Heart left ventricle (tissue), 16 donors: Measurements from ENCODE around the gene SH3BP2. TPM values are rescaled to one million over a fixed set of nuclear protein-coding genes. Genes with fewer than 3 reads are reported as not detected.

Experiments
- ATAC-seq, 4 donors: fragments of 200-7000 bp; cut with Tn5 transposase; one replicate each; pipeline ENCODE4 v1.9.1; 2020 to 2022; ENCODE audit warnings: moderate library complexity in 4 of 4, mild to moderate bottlenecking in 3 of 4, moderate number of reproducible peaks in 1 of 4
- DNase-seq, 5 donors: peaks; one replicate each; pipeline ENCODE4 v3.0.0-alpha.2; 2020
- H3K27ac ChIP-seq, 12 donors: fragments of 200-600 bp; sonication (generic) in 4 of 12; one replicate each; pipeline versions ENCODE4 v1.5.0 to v1.8.0; 2016 to 2022; ENCODE audit warnings: mild to moderate bottlenecking in 2 of 12
- H3K27me3 ChIP-seq, 9 donors: fragments of 200-600 bp; sonication (generic) in 2 of 9; one replicate each; pipeline versions ENCODE4 v1.5.1 to v1.8.0; 2016 to 2022; ENCODE audit warnings: mild to moderate bottlenecking in 3 of 9
- H3K36me3 ChIP-seq, 9 donors: fragments of 200-600 bp; sonication (generic) in 2 of 9; one replicate each; pipeline versions ENCODE4 v1.5.0 to v1.8.0; 2018 to 2022; ENCODE audit warnings: mild to moderate bottlenecking in 2 of 9
- H3K4me1 ChIP-seq, 12 donors: fragments of 200-600 bp; sonication (generic) in 4 of 12; one replicate each; pipeline versions ENCODE4 v1.5.0 to v1.8.0; 2016 to 2022; ENCODE audit warnings: mild to moderate bottlenecking in 3 of 12
- H3K4me3 ChIP-seq, 12 donors: fragments of 200-600 bp; sonication (generic) in 4 of 12; one replicate each; pipeline versions ENCODE4 v1.5.0 to v1.8.0; 2017 to 2022; ENCODE audit warnings: mild to moderate bottlenecking in 9 of 12, moderate library complexity in 4 of 12
- H3K9me3 ChIP-seq, 12 donors: fragments of 200-600 bp; sonication (generic) in 4 of 12; one replicate each; pipeline versions ENCODE4 v1.5.0 to v1.8.0; 2016 to 2022; ENCODE audit warnings: mild to moderate bottlenecking in 1 of 12
- POLR2A ChIP-seq, 2 donors: fragments of 450-650 bp; IDR thresholded peaks; one replicate each; pipeline ENCODE4 v1.6.1; 2017; ENCODE audit warnings: antibody characterized with exemption in 2 of 2, mild to moderate bottlenecking in 2 of 2, moderate library complexity in 2 of 2
- WGBS, 4 donors: extraction: QIAGEN DNeasy Blood & Tissue Kit in 2 of 4; methylation state at CpG; one replicate each; pipeline versions ENCODE4 v1.1.5 to v1.1.7; 2013 to 2018; 5-methylcytosine and 5-hydroxymethylcytosine counted together
- intact Hi-C, 10 donors: fragments of 100-400 bp; cut with DNase I; formaldehyde crosslinking; loops; one replicate each; pipeline versions ENCODE4 v1.11.1 to v1.14.2; 2022
- polyA plus RNA-seq, 2 donors: library from polyadenylated mRNA; stranded (reverse); fragments of 200-250 nt; gene quantifications; one replicate each; pipeline ENCODE4 v1.2.3, GENCODE V29; 2013
- total RNA-seq, 9 donors: library from RNA; depleted of rRNA in 2 of 9; stranded (reverse); fragments of >200 nt in 2 of 9; fragmentation: NEBNext Ultra II Directional in 3 of 9; extraction: Animal tissue kit (Norgen Biotek cat#: 25700) in 3 of 9; gene quantifications; one replicate each; pipeline versions ENCODE4 v1.1.0 to v1.2.4, GENCODE V29; 2016 to 2023
- TF ChIP-seq, protein P1 (sequence below), 12 donors: fragments of 200-600 bp; sonication (generic) in 4 of 12; IDR thresholded peaks; one replicate each; pipeline versions ENCODE4 v1.5.0 to v1.8.0; 2018 to 2022; ENCODE audit warnings: antibody characterized with exemption in 12 of 12, mild to moderate bottlenecking in 5 of 12
- donor health status: ischemic (EF 13 %, LVEDD 7.1; RV severe dilation, severe dysfunction).
- donor health status: healthy with polysubstance abuse.
- donor health status: DM: no; HTN: yes; CAD: no.
- donor health status: DM: no; HTN: no; CAD: no.
- donor health status: ischemic (EF 25% LVEDD 6.9; RV normal size, moderate dysfunction).
- donor health status: ischemic (EF 25% LVEDD 5.7; RV mildly dilated, moderate dysfunction).
- donor health status: healthy.
- donor health status: DM: yes; HTN: yes; CAD: no.
- donor health status: ischemic (EF 35%, LVEDD 5.7; RV mildly dilated, moderate dysfunction).
- donor health status: nonischemic (EF 11% LVEDD 7.7; RV severe dilation, severe dysfunction).
- donor health status: DM: yes; HTN: yes; CAD: no.
- donor health status: PGD.
- donor health status: ischemic (EF 29% LVEDD 5.4; RV normal size, mild dysfunction).
- donor health status: nonischemic (EF 23%, LVEDD 6.1; RV moderate dilation, normal function).

SH3BP2 gene
- total and polyA plus RNA-seq, 11 donors, result 10.4 to 70.2 (median 23.5) TPM

DNA sequence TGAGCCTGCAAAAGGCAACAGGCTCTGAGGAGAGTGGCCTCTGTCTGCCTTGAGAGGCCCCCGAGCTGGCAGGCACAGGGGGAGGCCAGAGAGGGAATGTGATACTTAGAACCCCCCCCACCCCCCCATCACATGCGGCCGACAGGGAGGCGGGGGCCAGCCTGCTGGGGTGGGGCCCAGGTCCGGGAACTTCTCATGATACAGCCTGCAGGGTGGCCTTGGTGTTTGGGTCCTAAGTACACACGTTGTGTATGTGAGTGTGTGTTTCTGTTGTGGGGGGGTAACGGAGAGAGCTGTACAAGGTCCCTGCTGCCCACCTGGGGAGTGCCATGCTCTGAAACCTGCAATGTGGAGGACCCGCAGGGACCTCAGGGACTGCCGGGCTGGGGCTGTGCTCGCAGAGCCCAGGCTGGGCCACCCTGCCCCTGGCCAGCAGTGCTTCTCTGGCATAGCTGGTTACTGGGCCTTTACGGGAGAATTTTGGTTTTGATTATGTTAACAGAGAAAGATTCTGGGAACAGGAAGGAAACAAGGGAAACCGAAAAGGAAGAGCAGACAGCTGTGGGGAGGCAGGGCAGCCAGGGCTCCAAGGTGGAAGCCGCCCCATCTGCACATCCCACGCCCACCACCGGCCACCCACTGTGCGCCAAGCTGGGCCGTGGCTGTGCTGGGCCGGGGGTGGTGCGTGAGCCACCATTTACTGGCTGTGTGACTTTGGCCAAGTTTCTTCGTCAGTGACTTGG, 19.9 kb downstream of the SH3BP2 start:
- TF ChIP-seq, protein P1, sequence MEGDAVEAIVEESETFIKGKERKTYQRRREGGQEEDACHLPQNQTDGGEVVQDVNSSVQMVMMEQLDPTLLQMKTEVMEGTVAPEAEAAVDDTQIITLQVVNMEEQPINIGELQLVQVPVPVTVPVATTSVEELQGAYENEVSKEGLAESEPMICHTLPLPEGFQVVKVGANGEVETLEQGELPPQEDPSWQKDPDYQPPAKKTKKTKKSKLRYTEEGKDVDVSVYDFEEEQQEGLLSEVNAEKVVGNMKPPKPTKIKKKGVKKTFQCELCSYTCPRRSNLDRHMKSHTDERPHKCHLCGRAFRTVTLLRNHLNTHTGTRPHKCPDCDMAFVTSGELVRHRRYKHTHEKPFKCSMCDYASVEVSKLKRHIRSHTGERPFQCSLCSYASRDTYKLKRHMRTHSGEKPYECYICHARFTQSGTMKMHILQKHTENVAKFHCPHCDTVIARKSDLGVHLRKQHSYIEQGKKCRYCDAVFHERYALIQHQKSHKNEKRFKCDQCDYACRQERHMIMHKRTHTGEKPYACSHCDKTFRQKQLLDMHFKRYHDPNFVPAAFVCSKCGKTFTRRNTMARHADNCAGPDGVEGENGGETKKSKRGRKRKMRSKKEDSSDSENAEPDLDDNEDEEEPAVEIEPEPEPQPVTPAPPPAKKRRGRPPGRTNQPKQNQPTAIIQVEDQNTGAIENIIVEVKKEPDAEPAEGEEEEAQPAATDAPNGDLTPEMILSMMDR (IDR thresholded peaks at IDR 0.05), result no peak
- no peak for TF ChIP-seq POLR2A (IDR thresholded peaks at IDR 0.05)
- ATAC-seq (peak in 1 of 4 donors; percentile 32), DNase-seq (no peak)
- intact Hi-C loops, result no loop called here
- Histone ChIP-seq H3K27me3 (no peaks in the 10 kb centered on the region), H3K36me3 (peaks cover 0 to 37% (median 0%) of the 10 kb centered on the region in 9 donors), H3K27ac (peak overlapping the region; percentile 61 to 94 (median 82)), H3K4me3 (peak overlapping the region in 11 of 12 donors; percentile 8 to 74 (median 53)), H3K9me3 (peaks cover 0 to 8% (median 0%) of the 10 kb centered on the region in 12 donors), H3K4me1 (peaks cover 15 to 95% (median 53%) of the 10 kb centered on the region in 12 donors)
- WGBS, 4 donors, result 40 to 55% (median 45%) methylated on average over 18 to 20 of the region's 20 CpGs

DNA sequence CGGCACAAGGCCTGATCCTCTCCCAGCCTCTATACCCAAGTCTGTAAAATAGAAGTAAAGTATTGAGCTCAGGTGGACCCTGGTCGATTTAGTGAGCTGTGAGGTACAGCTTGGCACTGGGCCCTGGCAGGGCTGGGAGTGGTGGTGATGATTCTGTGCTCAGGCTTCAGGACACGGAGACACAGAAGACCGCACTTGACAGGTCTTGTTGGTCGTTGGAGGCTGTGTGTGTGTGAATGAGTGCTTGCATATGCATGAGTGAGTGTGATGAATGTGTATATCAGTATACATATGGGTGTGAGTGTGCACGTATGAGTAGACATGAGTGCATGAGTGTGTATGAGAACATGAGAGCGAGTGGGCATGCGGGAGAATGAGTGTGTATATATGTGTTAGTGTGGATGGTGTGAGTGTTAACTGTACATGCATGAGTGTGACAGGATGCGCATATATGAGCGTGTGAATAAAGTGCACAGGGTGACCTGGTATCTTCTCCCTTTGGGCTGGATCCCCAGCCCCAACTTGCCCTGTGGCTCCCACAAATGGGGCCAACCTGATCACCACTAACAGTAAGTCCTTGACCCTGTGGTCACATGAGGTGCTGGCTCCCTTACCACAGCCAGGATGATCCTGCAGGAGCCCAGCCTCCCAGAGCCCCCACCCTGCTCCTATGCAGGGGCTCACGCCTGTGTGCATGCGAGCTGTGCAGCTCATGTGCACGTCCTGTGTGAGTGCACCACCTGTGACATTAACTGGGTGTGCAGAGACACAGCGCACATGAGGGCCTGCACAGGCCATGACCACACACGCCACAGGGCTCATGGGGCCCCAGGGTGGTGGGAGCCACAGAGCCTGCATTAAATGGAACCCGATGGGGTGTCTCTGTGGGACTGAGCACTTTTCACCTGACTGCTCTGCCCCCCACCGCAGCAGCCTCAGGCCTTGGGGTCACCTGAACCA, 20.8 kb downstream of the SH3BP2 start:
- intact Hi-C loops, result no loop called here
- TF ChIP-seq, protein P1 (IDR thresholded peaks at IDR 0.05), result no peak
- TF ChIP-seq POLR2A (IDR thresholded peaks at IDR 0.05), result no peak
- WGBS, 4 donors, result 76 to 84% (median 81%) methylated on average over 12 to 17 of the region's 17 CpGs
- ATAC-seq, result no peak
- Histone ChIP-seq H3K27me3 (no peaks in the 10 kb centered on the region), H3K27ac (peak overlapping the region in 8 of 12 donors; percentile 64 to 94 (median 85)), H3K9me3 (peaks cover 0 to 8% (median 0%) of the 10 kb centered on the region in 12 donors), H3K4me1 (peaks cover 15 to 94% (median 48%) of the 10 kb centered on the region in 12 donors), H3K4me3 (peak overlapping the region in 10 of 12 donors; percentile 37 to 74 (median 54)), H3K36me3 (peaks cover 0 to 33% (median 0%) of the 10 kb centered on the region in 9 donors)
- DNase-seq, result no peak

- ATAC-seq, result no peak
These were observed 21.9 kb downstream of the SH3BP2 start for GRCh38 chr4:2814627-2815270.

More at GRCh38 chr4:2814627-2815270, 21.9 kb downstream of the SH3BP2 start:
- no peak for DNase-seq
- Histone ChIP-seq H3K27me3 (no peaks in the 10 kb centered on the region), H3K9me3 (peaks cover 0 to 8% (median 0%) of the 10 kb centered on the region in 12 donors), H3K36me3 (peaks cover 0 to 41% (median 0%) of the 10 kb centered on the region in 9 donors), H3K4me1 (peaks cover 13 to 95% (median 43%) of the 10 kb centered on the region in 12 donors), H3K4me3 (peak overlapping the region in 1 of 12 donors; percentile 74), H3K27ac (peak overlapping the region in 1 of 12 donors; percentile 94)
- WGBS, 4 donors, result 74 to 94% (median 84%) methylated on average over 6 to 7 of the region's 7 CpGs
- intact Hi-C loops, result no loop called here
- TF ChIP-seq POLR2A (IDR thresholded peaks at IDR 0.05), result no peak
- TF ChIP-seq, protein P1 (IDR thresholded peaks at IDR 0.05), result no peak
